SK-N-SH (cell line): Measurements from ENCODE around the gene TCHH.

Source experiments
- CHD2 ChIP-seq: fragments of 150-350 bp; IDR thresholded peaks from 2 replicates; pipeline ENCODE4 v1.6.1; 2018; ENCODE audit warnings: low read length; ENCODE audit not compliant: partially characterized antibody
- FOXM1 ChIP-seq: IDR thresholded peaks from 2 replicates; pipeline ENCODE4 v1.4.0; 2012; ENCODE audit warnings: low read depth, mild to moderate bottlenecking
- POLR2AphosphoS5 ChIP-seq: IDR thresholded peaks from 2 replicates; pipeline ENCODE4 v1.6.1; 2012; ENCODE audit warnings: low read depth, low read length
- RCOR1 ChIP-seq: fragments of 150-350 bp; IDR thresholded peaks from 2 replicates; pipeline ENCODE4 v1.6.1; 2017; ENCODE audit warnings: antibody characterized with exemption, low read length
- RXRA ChIP-seq: IDR thresholded peaks from 2 replicates; pipeline ENCODE4 v1.4.0; 2012; ENCODE audit warnings: low read depth, mild to moderate bottlenecking, borderline replicate concordance
- SMC3 ChIP-seq: IDR thresholded peaks from 2 replicates; pipeline ENCODE4 v1.6.1; 2012; ENCODE audit warnings: low read depth, low read length, improper control_type of control experiment
- TAF1 ChIP-seq: IDR thresholded peaks from 2 replicates; pipeline ENCODE4 v1.6.1; 2012; ENCODE audit warnings: low read depth, mild to moderate bottlenecking, low read length, moderate library complexity, borderline replicate concordance
- TCF12 ChIP-seq: IDR thresholded peaks from 2 replicates; pipeline ENCODE4 v1.4.0; 2012
- TF ChIP-seq, protein P1 (sequence below): fragments of 200-600 bp; sonication (generic); IDR thresholded peaks from 2 replicates; pipeline ENCODE4 v1.6.1; 2017; ENCODE audit warnings: antibody characterized with exemption, mild to moderate bottlenecking, moderate library complexity
- TF ChIP-seq, protein P2 (sequence below): fragments of 150-350 bp; IDR thresholded peaks from 2 replicates; pipeline ENCODE4 v1.6.1; 2017; ENCODE audit warnings: antibody characterized with exemption, low read length, low read depth, borderline replicate concordance

DNA sequence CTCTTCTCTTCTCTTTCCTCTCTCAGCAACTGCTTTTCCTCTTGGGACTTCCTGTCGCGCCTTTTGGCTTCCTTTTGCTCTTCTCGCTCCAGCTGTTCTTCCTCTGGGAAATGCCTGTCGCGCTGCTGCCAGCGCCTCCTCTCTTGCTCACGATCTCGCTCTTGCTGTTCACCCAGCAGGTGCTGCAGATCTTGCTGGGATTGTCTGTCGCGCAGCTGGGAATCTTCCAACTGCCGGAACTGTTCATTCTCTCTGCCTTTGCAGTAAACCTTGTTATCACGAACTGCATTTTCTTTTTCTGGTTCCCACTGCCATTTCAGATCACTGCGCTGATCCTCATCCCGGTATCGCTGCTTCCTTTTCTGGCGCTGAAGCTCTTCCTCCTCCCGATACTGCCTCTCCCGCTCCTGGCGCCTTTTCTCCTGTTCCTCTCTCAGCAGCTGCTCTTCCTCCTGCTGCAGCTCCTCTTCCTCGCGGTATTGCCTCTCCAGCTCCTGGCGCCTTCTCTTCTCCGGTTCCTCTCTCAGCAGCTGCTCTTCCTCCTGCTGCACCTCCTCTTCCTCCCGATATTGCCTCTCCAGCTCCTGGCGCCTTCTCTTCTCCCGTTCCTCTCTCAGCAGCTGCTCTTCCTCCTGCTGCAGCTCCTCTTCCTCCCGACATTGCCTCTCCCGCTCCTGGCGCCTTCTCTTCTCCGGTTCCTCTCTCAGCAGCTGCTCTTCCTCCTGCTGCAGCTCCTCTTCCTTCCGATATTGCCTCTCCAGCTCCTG lies 5.8 kb downstream of the TCHH start:
- TF ChIP-seq, protein P1, sequence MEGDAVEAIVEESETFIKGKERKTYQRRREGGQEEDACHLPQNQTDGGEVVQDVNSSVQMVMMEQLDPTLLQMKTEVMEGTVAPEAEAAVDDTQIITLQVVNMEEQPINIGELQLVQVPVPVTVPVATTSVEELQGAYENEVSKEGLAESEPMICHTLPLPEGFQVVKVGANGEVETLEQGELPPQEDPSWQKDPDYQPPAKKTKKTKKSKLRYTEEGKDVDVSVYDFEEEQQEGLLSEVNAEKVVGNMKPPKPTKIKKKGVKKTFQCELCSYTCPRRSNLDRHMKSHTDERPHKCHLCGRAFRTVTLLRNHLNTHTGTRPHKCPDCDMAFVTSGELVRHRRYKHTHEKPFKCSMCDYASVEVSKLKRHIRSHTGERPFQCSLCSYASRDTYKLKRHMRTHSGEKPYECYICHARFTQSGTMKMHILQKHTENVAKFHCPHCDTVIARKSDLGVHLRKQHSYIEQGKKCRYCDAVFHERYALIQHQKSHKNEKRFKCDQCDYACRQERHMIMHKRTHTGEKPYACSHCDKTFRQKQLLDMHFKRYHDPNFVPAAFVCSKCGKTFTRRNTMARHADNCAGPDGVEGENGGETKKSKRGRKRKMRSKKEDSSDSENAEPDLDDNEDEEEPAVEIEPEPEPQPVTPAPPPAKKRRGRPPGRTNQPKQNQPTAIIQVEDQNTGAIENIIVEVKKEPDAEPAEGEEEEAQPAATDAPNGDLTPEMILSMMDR: no peak
- no peak for TF ChIP-seq SMC3
- TF ChIP-seq, protein P2, sequence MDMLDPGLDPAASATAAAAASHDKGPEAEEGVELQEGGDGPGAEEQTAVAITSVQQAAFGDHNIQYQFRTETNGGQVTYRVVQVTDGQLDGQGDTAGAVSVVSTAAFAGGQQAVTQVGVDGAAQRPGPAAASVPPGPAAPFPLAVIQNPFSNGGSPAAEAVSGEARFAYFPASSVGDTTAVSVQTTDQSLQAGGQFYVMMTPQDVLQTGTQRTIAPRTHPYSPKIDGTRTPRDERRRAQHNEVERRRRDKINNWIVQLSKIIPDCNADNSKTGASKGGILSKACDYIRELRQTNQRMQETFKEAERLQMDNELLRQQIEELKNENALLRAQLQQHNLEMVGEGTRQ: no peak
- no peak for TF ChIP-seq TAF1
- no peak for TF ChIP-seq RCOR1
- no peak for TF ChIP-seq RXRA
- no peak for TF ChIP-seq FOXM1
- TF ChIP-seq CHD2: no peak
- TF ChIP-seq POLR2AphosphoS5: no peak
- TF ChIP-seq TCF12: no peak
